ENCODE data around the gene CHRD. TPM values are rescaled to one million over a fixed set of nuclear protein-coding genes. Genes with fewer than 3 reads are reported as not detected.
A peak's percentile ranks its signal among the peaks of the same experiment; 100 is the strongest.

The CHRD gene
- total and polyA plus RNA-seq, 9 of the 15 experiments (the other 6 are each of a cell fraction or from before 2014, with no cell fraction given), result 0.11 to 1.3 (median 0.59) TPM; not detected in 3

GRCh38 chr3:184417619-184418327 is 37.9 kb downstream of the CHRD start (continued):
- TF ChIP-seq E2F8 (IDR thresholded peaks at IDR 0.05; ENCODE audit: low read depth, partially characterized antibody) (no peak), ZNF584 (CRISPR knock-in tag; IDR thresholded peaks at IDR 0.05; ENCODE audit: low read depth) (no peak), ZSCAN32 (CRISPR knock-in tag; IDR thresholded peaks at IDR 0.05) (no peak), SIN3B (IDR thresholded peaks at IDR 0.05; ENCODE audit: low read depth) (no peak), ZNF695 (CRISPR knock-in tag; IDR thresholded peaks at IDR 0.05) (no peak), ZNF511 (CRISPR knock-in tag; IDR thresholded peaks at IDR 0.05) (no peak), NRF1 (conservative IDR thresholded peaks at IDR 0.05 in 1 of 2, IDR thresholded peaks at IDR 0.05 in 1 of 2) (no peak), CBX2 (IDR thresholded peaks at IDR 0.05; ENCODE audit: insufficient read depth, low read length, poor library complexity, severe bottlenecking) (no peak), ZNF280A (IDR thresholded peaks at IDR 0.05; ENCODE audit: low read depth, partially characterized antibody) (no peak), NR0B1 (IDR thresholded peaks at IDR 0.05; ENCODE audit: partially characterized antibody) (no peak), NFATC3 (IDR thresholded peaks at IDR 0.05) (no peak), DEAF1 (CRISPR knock-in tag; IDR thresholded peaks at IDR 0.05) (0 out of 2 replicates have a peak, but pooled peaks have one; percentile 14), MTA1 (IDR thresholded peaks at IDR 0.05; ENCODE audit: borderline replicate concordance) (no peak), ZNF589 (CRISPR knock-in tag; IDR thresholded peaks at IDR 0.05; ENCODE audit: low read depth) (no peak), ARNT (IDR thresholded peaks at IDR 0.05) (no peak), ZNF444 (CRISPR knock-in tag; IDR thresholded peaks at IDR 0.05) (no peak), CTCF (IDR thresholded peaks at IDR 0.05 in 2 of 3, conservative IDR thresholded peaks at IDR 0.05 in 1 of 3; ENCODE audit: insufficient read depth in 2 of 3, low read depth in 1 of 3, low read length in 3 of 3) (peak; percentile 88 to 92 (median 89))

Data from K562 (cell line).